Activated CD8-positive, alpha-beta T cell treated with anti-CD3 and anti-CD28 coated beads, Interleukin-2, amount 10 ng/mL, durations not matched to agents 7 days and 5 days (primary cell): ENCODE results near the gene FOXD4L3. TPM values are rescaled to one million over a fixed set of nuclear protein-coding genes. Genes with fewer than 3 reads are reported as not detected.
"Not testable (repeated sequence)": the region's sequence is repeated elsewhere in the genome, so short reads cannot be mapped to it uniquely, and the experiment has no call there.

Experiments
- ATAC-seq: fragments of 150-1000 bp; cut with Tn5 transposase; one replicate; pipeline ENCODE4 v1.10.0; 2021; ENCODE audit warnings: moderate library complexity
- CTCF ChIA-PET: fragments of 350-600 bp; sonication (Branson Sonifier 250); formaldehyde crosslinking; loops from one replicate; lab custom pipeline; 2021; ENCODE audit warnings: antibody characterized with exemption; lab: Charles Lee
- POLR2A ChIA-PET: fragments of 350-600 bp; sonication (Branson Sonifier 250); formaldehyde crosslinking; loops from one replicate; lab custom pipeline; 2021; ENCODE audit warnings: antibody characterized with exemption; lab: Charles Lee
- DNase-seq: peaks from one replicate; pipeline ENCODE4 v3.0.0-alpha.2; 2020
- H3K27ac Mint-ChIP-seq: one replicate; pipeline ENCODE4 v1.8.0; 2021; ENCODE audit warnings: mild to moderate bottlenecking, mixed read lengths
- H3K27me3 Mint-ChIP-seq: one replicate; pipeline ENCODE4 v1.8.0; 2021; ENCODE audit warnings: low read depth, mixed read lengths
- H3K36me3 Mint-ChIP-seq: one replicate; pipeline ENCODE4 v1.8.0; 2021; ENCODE audit warnings: low read depth, mixed read lengths
- H3K4me1 Mint-ChIP-seq: one replicate; pipeline ENCODE4 v1.8.0; 2021; ENCODE audit warnings: low read depth, mixed read lengths
- H3K4me3 Mint-ChIP-seq: one replicate; pipeline ENCODE4 v1.8.0; 2021; ENCODE audit warnings: mild to moderate bottlenecking, mixed read lengths
- H3K9me3 Mint-ChIP-seq: one replicate; pipeline ENCODE4 v1.8.0; 2022; ENCODE audit warnings: mixed read lengths; ENCODE audit not compliant: insufficient read depth
- total RNA-seq, 2 experiments: library from RNA; stranded (reverse); gene quantifications; one replicate each; pipeline ENCODE4 v1.2.3, GENCODE V29; 2021

FOXD4L3 gene
- total RNA-seq = under 1 TPM; 0.13 to 0.29 TPM

GRCh38 chr9:68302567-68302966 lies at the start of gene FOXD4L3:
Gene FOXD4L3, plus strand, starts transcription at chr9:68302867. Its CDS starts 85 bp downstream, at chr9:68302952.
- POLR2A ChIA-PET, CTCF ChIA-PET, H3K9me3 Mint-ChIP-seq, H3K27ac Mint-ChIP-seq, DNase-seq, H3K4me3 Mint-ChIP-seq, H3K27me3 Mint-ChIP-seq, H3K4me1 Mint-ChIP-seq, ATAC-seq, H3K36me3 Mint-ChIP-seq: not testable (repeated sequence)

GRCh38 chr9:68281041-68281440 lies 21.6 kb upstream of the FOXD4L3 start:
- H3K27ac Mint-ChIP-seq, CTCF ChIA-PET, H3K9me3 Mint-ChIP-seq, POLR2A ChIA-PET, H3K4me3 Mint-ChIP-seq, DNase-seq, H3K4me1 Mint-ChIP-seq, H3K27me3 Mint-ChIP-seq, ATAC-seq, H3K36me3 Mint-ChIP-seq: not testable (repeated sequence)

GRCh38 chr9:68303771-68304170 lies 1.1 kb downstream of the FOXD4L3 start:
- POLR2A ChIA-PET, ATAC-seq, H3K4me3 Mint-ChIP-seq, H3K27me3 Mint-ChIP-seq, CTCF ChIA-PET, H3K27ac Mint-ChIP-seq, H3K4me1 Mint-ChIP-seq, DNase-seq, H3K9me3 Mint-ChIP-seq, H3K36me3 Mint-ChIP-seq: not testable (repeated sequence)

GRCh38 chr9:68304212-68304611 lies 1.5 kb downstream of the FOXD4L3 start:
- H3K27ac Mint-ChIP-seq, H3K27me3 Mint-ChIP-seq, CTCF ChIA-PET, POLR2A ChIA-PET, ATAC-seq, DNase-seq, H3K9me3 Mint-ChIP-seq, H3K4me3 Mint-ChIP-seq, H3K4me1 Mint-ChIP-seq, H3K36me3 Mint-ChIP-seq: not testable (repeated sequence)

- H3K4me1 Mint-ChIP-seq, DNase-seq, H3K27me3 Mint-ChIP-seq, H3K4me3 Mint-ChIP-seq, H3K9me3 Mint-ChIP-seq, POLR2A ChIA-PET, H3K27ac Mint-ChIP-seq, H3K36me3 Mint-ChIP-seq, CTCF ChIA-PET, ATAC-seq: not testable (repeated sequence)
These were observed 2.1 kb downstream of the FOXD4L3 start for GRCh38 chr9:68304777-68305176.

- H3K27ac Mint-ChIP-seq, POLR2A ChIA-PET, H3K36me3 Mint-ChIP-seq, DNase-seq, H3K27me3 Mint-ChIP-seq, H3K4me1 Mint-ChIP-seq, ATAC-seq, H3K9me3 Mint-ChIP-seq, H3K4me3 Mint-ChIP-seq, CTCF ChIA-PET: not testable (repeated sequence)
These were observed 3.1 kb downstream of the FOXD4L3 start for GRCh38 chr9:68305680-68306285.

- not testable (repeated sequence) for H3K27me3 Mint-ChIP-seq, H3K27ac Mint-ChIP-seq, H3K4me1 Mint-ChIP-seq
These were observed 3.8 kb downstream of the FOXD4L3 start for GRCh38 chr9:68306391-68306964.

GRCh38 chr9:68307127-68307526 lies 4.5 kb downstream of the FOXD4L3 start:
- H3K27me3 Mint-ChIP-seq, H3K4me1 Mint-ChIP-seq, POLR2A ChIA-PET, H3K9me3 Mint-ChIP-seq, H3K27ac Mint-ChIP-seq, CTCF ChIA-PET, H3K36me3 Mint-ChIP-seq, H3K4me3 Mint-ChIP-seq, DNase-seq, ATAC-seq: not testable (repeated sequence)

More at GRCh38 chr9:68306391-68306964, 3.8 kb downstream of the FOXD4L3 start:
- CTCF ChIA-PET, DNase-seq, ATAC-seq, H3K9me3 Mint-ChIP-seq, H3K36me3 Mint-ChIP-seq, H3K4me3 Mint-ChIP-seq, POLR2A ChIA-PET: not testable (repeated sequence)

GRCh38 chr9:68307654-68308053 lies 5.0 kb downstream of the FOXD4L3 start:
- H3K9me3 Mint-ChIP-seq, H3K4me3 Mint-ChIP-seq, ATAC-seq, H3K36me3 Mint-ChIP-seq, H3K4me1 Mint-ChIP-seq, H3K27me3 Mint-ChIP-seq, POLR2A ChIA-PET, CTCF ChIA-PET, H3K27ac Mint-ChIP-seq: not testable (repeated sequence)
- peak; percentile 20 for DNase-seq

GRCh38 chr9:68311208-68311607 lies 8.5 kb downstream of the FOXD4L3 start:
- H3K9me3 Mint-ChIP-seq, H3K4me1 Mint-ChIP-seq, ATAC-seq, H3K36me3 Mint-ChIP-seq, H3K27me3 Mint-ChIP-seq, H3K4me3 Mint-ChIP-seq, POLR2A ChIA-PET, H3K27ac Mint-ChIP-seq, DNase-seq, CTCF ChIA-PET: not testable (repeated sequence)

- POLR2A ChIA-PET, H3K4me1 Mint-ChIP-seq, H3K9me3 Mint-ChIP-seq, H3K4me3 Mint-ChIP-seq, H3K27ac Mint-ChIP-seq, CTCF ChIA-PET, H3K36me3 Mint-ChIP-seq, H3K27me3 Mint-ChIP-seq: not testable (repeated sequence)
- ATAC-seq (peak; percentile 59), DNase-seq (peak; percentile 22)
These were observed 15.5 kb downstream of the FOXD4L3 start for GRCh38 chr9:68318209-68318608.

- H3K9me3 Mint-ChIP-seq, H3K4me3 Mint-ChIP-seq, H3K36me3 Mint-ChIP-seq, CTCF ChIA-PET, DNase-seq, H3K27ac Mint-ChIP-seq, POLR2A ChIA-PET, ATAC-seq, H3K4me1 Mint-ChIP-seq, H3K27me3 Mint-ChIP-seq: not testable (repeated sequence)
These were observed 21.1 kb downstream of the FOXD4L3 start for GRCh38 chr9:68323749-68324148.
